PC-9 (cell line): ENCODE measurements around the gene HNRNPAB. TPM values are rescaled to one million over a fixed set of nuclear protein-coding genes. Genes with fewer than 3 reads are reported as not detected.

Experiments
- BruUV-seq: library from RNA; stranded (reverse); fragments of 400-500 nt; replicated peaks from 2 replicates; lab custom pipeline; 2021; lab: Mats Ljungman, UMichigan
- CTCF ChIA-PET: fragments of 300-600 bp; sonication (Branson Sonifier 250); formaldehyde crosslinking; loops from one replicate; lab custom pipeline; 2022; ENCODE audit warnings: antibody characterized with exemption; lab: Charles Lee
- POLR2A ChIA-PET: fragments of 300-600 bp; sonication (Branson Sonifier 250); formaldehyde crosslinking; loops from one replicate; lab custom pipeline; 2022; ENCODE audit warnings: antibody characterized with exemption; ENCODE audit not compliant: unreplicated experiment; lab: Charles Lee
- DNase-seq, 2 experiments: peaks; one replicate each; pipeline versions ENCODE4 v3.0.0 to v3.0.0-alpha.2; 2015 to 2022; ENCODE audit warnings: mixed read lengths in 1 of 2
- H2AFZ ChIP-seq: fragments of 200-600 bp; sonication (generic); 2 replicates; pipeline ENCODE4 v1.8.1; 2017; ENCODE audit warnings: antibody characterized with exemption
- H3F3A ChIP-seq: fragments of 200-600 bp; sonication (generic); 2 replicates; pipeline ENCODE4 v1.8.1; 2017; ENCODE audit warnings: antibody characterized with exemption, mild to moderate bottlenecking, low read depth; ENCODE audit not compliant: insufficient read depth
- H3K27ac ChIP-seq: fragments of 200-600 bp; sonication (generic); 2 replicates; pipeline ENCODE4 v1.6.1; 2016; ENCODE audit warnings: mixed run types
- H3K27me3 ChIP-seq: fragments of 200-600 bp; sonication (generic); 2 replicates; pipeline ENCODE4 v1.6.1; 2016; ENCODE audit warnings: low read depth, mixed run types; ENCODE audit not compliant: insufficient read depth
- H3K36me3 ChIP-seq: fragments of 200-600 bp; sonication (generic); 2 replicates; pipeline ENCODE4 v1.6.1; 2016; ENCODE audit warnings: low read depth, mixed run types
- H3K4me1 ChIP-seq: fragments of 200-600 bp; sonication (generic); replicated peaks from 2 replicates; pipeline ENCODE4 v1.6.1; 2016; ENCODE audit warnings: mixed run types; ENCODE audit not compliant: insufficient read depth
- H3K4me2 ChIP-seq: fragments of 200-600 bp; sonication (generic); 2 replicates; pipeline ENCODE4 v1.6.1; 2017; ENCODE audit warnings: mixed run types
- H3K4me3 ChIP-seq: fragments of 200-600 bp; sonication (generic); 2 replicates; pipeline ENCODE4 v1.6.1; 2016; ENCODE audit warnings: mixed run types
- H3K79me2 ChIP-seq: fragments of 200-600 bp; sonication (generic); 2 replicates; pipeline ENCODE4 v1.6.1; 2017; ENCODE audit warnings: low read depth, mixed run types
- H3K9me2 ChIP-seq: fragments of 200-600 bp; sonication (generic); 2 replicates; pipeline ENCODE4 v1.8.1; 2017; ENCODE audit warnings: mild to moderate bottlenecking; ENCODE audit not compliant: insufficient read depth
- H3K9me3 ChIP-seq: fragments of 200-600 bp; sonication (generic); 2 replicates; pipeline ENCODE4 v1.8.1; 2016; ENCODE audit warnings: low read depth; ENCODE audit not compliant: insufficient read depth
- H4K20me1 ChIP-seq: fragments of 200-600 bp; sonication (generic); 2 replicates; pipeline ENCODE4 v1.8.1; 2017; ENCODE audit not compliant: insufficient read depth
- EZH2 ChIP-seq: fragments of 200-600 bp; sonication (generic); IDR thresholded peaks from 2 replicates; pipeline ENCODE4 v1.8.0; 2017; ENCODE audit warnings: antibody characterized with exemption, low read depth
- intact Hi-C: fragments of 100-400 bp; cut with micrococcal nuclease; formaldehyde crosslinking; loops from one replicate; pipeline ENCODE4 v1.10.0; 2022; ENCODE audit not compliant: unreplicated experiment
- total RNA-seq: library from RNA; stranded (reverse); gene quantifications from 2 replicates; pipeline ENCODE4 v1.2.3, GENCODE V29; 2021
- TF ChIP-seq, protein P1 (sequence below): fragments of 200-600 bp; sonication (generic); conservative IDR thresholded peaks from 2 replicates; pipeline ENCODE4 v1.6.1; 2017; ENCODE audit warnings: mixed run types, antibody characterized with exemption, mild to moderate bottlenecking, moderate library complexity

HNRNPAB gene
- total RNA-seq, 1 experiment from 2014 or later = 193 TPM

DNA sequence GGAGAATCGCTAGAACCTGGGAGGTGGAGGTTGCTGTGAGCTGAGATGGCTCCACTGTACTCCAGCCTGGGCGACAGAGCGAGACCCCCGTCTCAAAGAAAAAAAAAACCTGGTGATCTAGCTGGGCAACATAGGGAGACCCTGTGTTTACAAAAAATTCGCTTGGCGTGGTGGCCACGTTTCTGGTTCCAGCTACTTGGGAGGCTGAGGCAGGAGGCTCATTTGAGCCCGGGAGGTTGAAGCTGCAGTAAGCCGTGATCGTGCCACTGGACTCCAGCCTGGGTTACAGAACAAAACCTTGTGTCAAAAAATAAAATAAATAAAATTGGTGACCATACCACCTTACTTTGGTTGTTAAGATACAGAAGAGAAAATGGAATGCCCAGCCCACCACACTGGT, 1.8 kb upstream of the HNRNPAB start:
- Histone ChIP-seq H3K9me2 (no peaks in the 10 kb centered on the region), H3K36me3 (peaks cover 20% of the 10 kb centered on the region), H3F3A (peaks cover 38% of the 10 kb centered on the region), H3K4me1 (peaks cover 24% of the 10 kb centered on the region), H3K27ac (no peak overlapping the region), H4K20me1 (peaks cover 23% of the 10 kb centered on the region), H3K27me3 (no peaks in the 10 kb centered on the region), H3K9me3 (no peaks in the 10 kb centered on the region), H3K79me2 (peaks cover 36% of the 10 kb centered on the region), H3K4me3 (no peak overlapping the region), H3K4me2 (no peak overlapping the region), H2AFZ (no peak overlapping the region)
- CTCF ChIA-PET = no interaction called here
- no TSS peak for BruUV-seq
- no peak for DNase-seq
- no peak for TF ChIP-seq EZH2
- TF ChIP-seq, protein P1, sequence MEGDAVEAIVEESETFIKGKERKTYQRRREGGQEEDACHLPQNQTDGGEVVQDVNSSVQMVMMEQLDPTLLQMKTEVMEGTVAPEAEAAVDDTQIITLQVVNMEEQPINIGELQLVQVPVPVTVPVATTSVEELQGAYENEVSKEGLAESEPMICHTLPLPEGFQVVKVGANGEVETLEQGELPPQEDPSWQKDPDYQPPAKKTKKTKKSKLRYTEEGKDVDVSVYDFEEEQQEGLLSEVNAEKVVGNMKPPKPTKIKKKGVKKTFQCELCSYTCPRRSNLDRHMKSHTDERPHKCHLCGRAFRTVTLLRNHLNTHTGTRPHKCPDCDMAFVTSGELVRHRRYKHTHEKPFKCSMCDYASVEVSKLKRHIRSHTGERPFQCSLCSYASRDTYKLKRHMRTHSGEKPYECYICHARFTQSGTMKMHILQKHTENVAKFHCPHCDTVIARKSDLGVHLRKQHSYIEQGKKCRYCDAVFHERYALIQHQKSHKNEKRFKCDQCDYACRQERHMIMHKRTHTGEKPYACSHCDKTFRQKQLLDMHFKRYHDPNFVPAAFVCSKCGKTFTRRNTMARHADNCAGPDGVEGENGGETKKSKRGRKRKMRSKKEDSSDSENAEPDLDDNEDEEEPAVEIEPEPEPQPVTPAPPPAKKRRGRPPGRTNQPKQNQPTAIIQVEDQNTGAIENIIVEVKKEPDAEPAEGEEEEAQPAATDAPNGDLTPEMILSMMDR = no peak
- intact Hi-C loops = loop anchor here (5.0 kb wide), 1 partner anchor 40 kb away; no protein-coding TSS in a partner anchor
- POLR2A ChIA-PET = interaction anchor here (0.6 kb wide), 1 partner anchor 11 kb away, joined by 5 read pairs; no protein-coding TSS in a partner anchor

DNA sequence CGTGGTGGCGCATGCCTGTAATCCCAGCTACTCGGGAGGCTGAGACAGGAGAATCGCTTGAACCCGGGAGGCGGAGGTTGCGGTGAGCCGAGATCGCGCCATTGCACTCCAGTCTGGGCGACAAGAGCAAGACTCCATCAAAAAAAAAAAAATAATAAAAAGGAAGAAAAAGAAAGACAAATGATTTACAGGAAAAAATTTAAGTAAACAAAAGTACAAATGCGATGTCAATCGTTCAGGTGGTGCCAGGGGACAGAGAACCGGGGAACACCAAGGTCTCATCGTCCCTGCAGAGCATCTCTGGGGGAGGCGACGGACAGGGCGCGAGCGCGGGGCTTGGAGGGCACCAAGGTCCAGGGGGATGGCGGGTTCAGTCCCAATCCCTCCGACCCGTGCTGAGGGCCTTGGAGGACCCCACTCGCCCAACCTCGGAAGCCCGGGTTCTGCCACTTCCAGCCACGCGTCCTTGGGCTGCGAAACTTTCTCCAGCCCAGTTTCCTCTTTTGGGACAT, 607 bp upstream of the HNRNPAB start:
- Histone ChIP-seq H4K20me1 (peaks cover 35% of the 10 kb centered on the region), H3K4me2 (peak overlapping the region; percentile 87), H2AFZ (peak overlapping the region; percentile 98), H3K4me1 (peaks cover 31% of the 10 kb centered on the region), H3F3A (peaks cover 50% of the 10 kb centered on the region), H3K36me3 (peaks cover 30% of the 10 kb centered on the region), H3K27ac (no peak overlapping the region), H3K27me3 (no peaks in the 10 kb centered on the region), H3K4me3 (peak overlapping the region; percentile 85), H3K79me2 (peaks cover 48% of the 10 kb centered on the region), H3K9me3 (no peaks in the 10 kb centered on the region), H3K9me2 (no peaks in the 10 kb centered on the region)
- TF ChIP-seq, protein P1 = no peak
- TF ChIP-seq EZH2 = no peak
- DNase-seq = no peak
- ChIA-PET POLR2A (interaction anchor here (0.5 to 0.9 kb wide), 4 partner anchors 99 to 1018 kb away, joined by 4 to 8 read pairs (median 4); no protein-coding TSS in a partner anchor), CTCF (no interaction called here)
- TSS peak; percentile 88 for BruUV-seq
- intact Hi-C loops = loop anchor here (2.0 to 5.0 kb wide), 2 partner anchors 29 to 41 kb away; partner anchors contain the start of gene PHYKPL

DNA sequence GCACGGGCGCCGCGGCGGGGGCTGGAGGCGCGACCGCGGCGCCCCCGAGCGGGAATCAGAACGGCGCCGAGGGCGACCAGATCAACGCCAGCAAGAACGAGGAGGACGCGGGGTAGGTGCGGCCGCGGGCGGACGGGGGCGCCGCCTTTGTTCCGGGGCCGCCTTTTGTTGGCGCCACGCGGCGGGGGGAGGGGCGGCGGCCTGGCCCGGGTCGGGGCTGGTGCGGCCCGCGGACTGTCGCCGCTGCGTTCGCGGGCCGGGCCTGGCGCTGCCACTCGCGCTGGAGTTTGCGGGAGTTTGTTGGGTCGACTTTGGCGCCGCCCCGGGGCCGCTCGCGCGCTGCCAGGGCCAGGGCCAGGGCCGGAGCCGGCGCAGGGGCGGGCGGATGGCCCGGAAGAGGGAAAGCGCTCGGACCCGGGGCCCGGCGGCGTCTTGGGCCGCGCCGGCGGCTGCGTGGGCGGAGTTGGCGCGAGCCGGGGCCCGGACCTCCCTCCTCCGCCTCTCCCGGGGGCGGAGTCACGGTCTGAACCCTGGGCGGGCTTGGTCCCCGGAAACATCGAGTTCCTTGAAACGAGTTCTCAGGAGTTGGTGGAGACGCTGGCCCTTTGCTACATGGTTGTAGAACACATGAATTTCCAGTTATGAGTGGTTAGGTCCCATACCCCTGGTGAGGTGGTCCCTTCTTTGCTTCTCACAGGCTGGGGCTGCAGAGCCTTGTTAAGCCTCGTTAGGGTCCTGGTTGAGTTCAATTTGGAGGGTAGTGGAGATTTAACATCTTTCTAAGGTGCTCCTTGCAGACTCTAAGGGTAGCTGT, 809 bp downstream of the HNRNPAB start:
- BruUV-seq = no TSS peak
- POLR2A ChIA-PET = interaction anchor here (0.5 kb wide), 1 partner anchor 10 kb away, joined by 3 read pairs; no protein-coding TSS in a partner anchor
- H3F3A ChIP-seq = peaks cover 63% of the 10 kb centered on the region
- no peaks in the 10 kb centered on the region for H3K27me3 ChIP-seq
- peak; percentile 61 to 80 for DNase-seq
- H3K4me1 ChIP-seq = peaks cover 31% of the 10 kb centered on the region
- no peaks in the 10 kb centered on the region for H3K9me2 ChIP-seq
- H3K79me2 ChIP-seq = peaks cover 59% of the 10 kb centered on the region
- CTCF ChIA-PET = no interaction called here
- peaks cover 49% of the 10 kb centered on the region for H4K20me1 ChIP-seq
- peak overlapping the region; percentile 98; the same call in 1 of the 2 replicates for H2AFZ ChIP-seq
- H3K9me3 ChIP-seq = no peaks in the 10 kb centered on the region
- peak overlapping the region; percentile 85 for H3K4me3 ChIP-seq
- peaks cover 33% of the 10 kb centered on the region for H3K36me3 ChIP-seq
- H3K4me2 ChIP-seq = peak overlapping the region; percentile 87
- TF ChIP-seq, protein P1 = no peak
- no peak for TF ChIP-seq EZH2
- intact Hi-C loops = loop anchor here (2.0 to 5.0 kb wide), 2 partner anchors 28 to 43 kb away; partner anchors contain the start of gene PHYKPL
- peak overlapping the region; percentile 63 for H3K27ac ChIP-seq
